Measurements from ENCODE around the gene TMEM231.
A peak's percentile ranks its signal among the peaks of the same experiment; 100 is the strongest.
"Not testable (repeated sequence)": the region's sequence is repeated elsewhere in the genome, so short reads cannot be mapped to it uniquely, and the experiment has no call there.

The TMEM231 gene

DNA sequence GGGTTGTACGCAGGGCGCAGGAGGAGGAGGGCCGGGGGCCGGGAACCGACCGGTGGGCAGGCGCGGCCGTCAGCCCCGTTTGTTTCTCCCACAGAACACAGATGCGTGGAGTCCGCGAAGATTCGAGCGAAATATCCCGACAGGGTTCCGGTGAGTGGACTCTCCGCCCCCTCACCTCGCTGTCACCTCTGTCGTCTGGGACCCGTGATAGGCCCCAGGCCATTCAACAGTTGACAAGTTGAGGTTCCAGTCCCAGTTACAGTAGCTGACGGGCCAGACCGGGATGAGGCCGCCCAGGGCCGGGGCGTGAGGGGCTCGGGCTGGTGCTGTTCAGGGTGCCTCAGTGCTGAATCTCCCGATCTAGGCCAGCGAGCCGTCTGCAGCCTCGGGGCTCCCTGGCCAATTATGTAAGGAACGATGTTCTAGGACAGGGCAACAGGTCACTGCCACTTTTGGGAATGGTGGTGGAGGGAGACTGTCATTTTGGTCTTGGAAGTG lies 10.8 kb upstream of the TMEM231 start:
- DNase-seq (ENCODE audit: low read depth): no peak

DNA sequence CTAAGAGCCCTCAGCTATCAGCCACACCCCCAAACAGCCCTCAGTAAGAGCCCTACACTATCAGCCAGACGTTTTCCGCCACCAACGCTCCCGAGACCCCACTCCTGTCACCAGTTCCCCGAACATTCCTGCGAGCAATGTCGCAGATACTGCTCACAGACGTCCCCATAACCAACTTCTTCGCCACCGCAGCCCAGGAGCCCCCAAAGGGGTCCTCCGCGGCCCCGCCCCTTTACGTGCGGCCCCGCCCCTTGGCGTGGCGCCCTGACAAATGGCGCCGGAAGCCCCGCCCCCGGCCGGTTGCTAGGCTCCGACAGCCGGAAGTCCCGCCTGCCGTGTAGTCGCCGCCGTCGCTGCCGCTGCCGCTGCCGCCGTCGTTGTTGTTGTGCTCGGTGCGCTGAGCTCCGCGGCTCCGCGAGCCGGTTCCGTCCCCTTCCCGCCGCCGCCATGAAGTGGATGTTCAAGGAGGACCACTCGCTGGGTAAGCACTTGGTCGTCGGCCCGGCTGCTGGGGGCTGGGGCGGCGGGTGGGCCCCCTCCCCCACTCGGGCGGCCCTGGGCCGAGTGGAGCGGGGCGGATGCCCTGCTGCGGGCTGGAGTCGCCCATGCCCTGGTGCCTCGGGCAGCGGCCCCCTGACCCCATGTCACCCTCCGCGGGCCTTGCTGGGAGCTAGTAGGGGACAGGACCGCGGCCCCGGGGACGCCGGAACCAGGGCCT lies 10.1 kb upstream of the TMEM231 start, which contains the start of gene GABARAPL2:
GABARAPL2 (plus strand) TSS at position 340 of the 718 bp plus-strand sequence; CDS start at position 448, 108 bp downstream.
- DNase-seq (ENCODE audit: low read depth): peak; percentile 84

DNA sequence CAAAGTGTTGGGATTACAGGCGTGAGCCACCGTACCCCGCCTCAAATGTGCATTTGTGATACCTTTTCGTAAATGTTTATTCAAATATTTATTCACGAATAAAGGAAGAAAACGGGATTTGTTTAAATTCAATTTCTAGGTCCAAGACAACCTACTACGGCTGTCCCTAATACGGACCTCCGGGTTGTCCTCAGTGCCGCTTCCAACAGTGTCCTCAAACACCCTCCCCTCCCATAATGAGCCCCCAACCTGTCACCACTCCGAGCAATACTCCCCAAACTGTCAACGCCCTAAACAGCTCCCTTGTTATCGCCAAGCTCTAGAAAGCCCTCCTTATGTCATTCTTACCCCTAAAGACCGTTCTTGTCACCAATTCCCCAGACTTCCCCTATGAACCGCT lies 9.6 kb upstream of the TMEM231 start:
- no peak for DNase-seq (ENCODE audit: low read depth)

- DNase-seq (ENCODE audit: low read depth): no peak
Measured at GRCh38 chr16:75559564-75560372, 3.7 kb upstream of the TMEM231 start.

DNA sequence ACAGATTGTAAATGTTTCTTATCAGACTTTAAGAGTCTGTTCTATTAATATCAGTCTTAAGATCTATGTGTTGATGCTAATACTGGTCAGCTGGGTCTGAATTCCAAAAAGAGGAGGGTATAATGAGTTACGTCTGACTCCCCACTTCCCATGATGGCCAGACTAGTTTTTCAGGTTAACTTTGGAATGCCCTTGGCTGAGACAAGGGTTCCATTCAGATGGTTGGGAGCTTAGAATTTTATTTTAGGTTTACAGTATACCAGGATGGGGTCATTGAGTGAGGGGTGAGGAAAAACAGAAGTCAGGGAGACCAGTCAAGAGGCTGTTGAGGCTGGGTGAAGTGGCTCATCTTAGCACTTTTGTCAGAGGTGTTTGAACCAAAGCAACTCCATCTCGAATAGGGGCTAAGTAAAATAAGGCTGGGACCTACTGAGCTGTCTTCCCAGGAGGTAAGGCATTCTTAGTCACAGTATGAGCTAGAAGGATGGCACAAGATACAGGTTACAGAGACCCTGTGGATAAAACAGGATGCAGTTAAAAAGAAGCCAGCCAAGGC lies 2.9 kb upstream of the TMEM231 start:
- DNase-seq (ENCODE audit: low read depth): no peak

- DNase-seq (ENCODE audit: low read depth): no peak
Measured at GRCh38 chr16:75556431-75556950, 439 bp upstream of the TMEM231 start.

DNA sequence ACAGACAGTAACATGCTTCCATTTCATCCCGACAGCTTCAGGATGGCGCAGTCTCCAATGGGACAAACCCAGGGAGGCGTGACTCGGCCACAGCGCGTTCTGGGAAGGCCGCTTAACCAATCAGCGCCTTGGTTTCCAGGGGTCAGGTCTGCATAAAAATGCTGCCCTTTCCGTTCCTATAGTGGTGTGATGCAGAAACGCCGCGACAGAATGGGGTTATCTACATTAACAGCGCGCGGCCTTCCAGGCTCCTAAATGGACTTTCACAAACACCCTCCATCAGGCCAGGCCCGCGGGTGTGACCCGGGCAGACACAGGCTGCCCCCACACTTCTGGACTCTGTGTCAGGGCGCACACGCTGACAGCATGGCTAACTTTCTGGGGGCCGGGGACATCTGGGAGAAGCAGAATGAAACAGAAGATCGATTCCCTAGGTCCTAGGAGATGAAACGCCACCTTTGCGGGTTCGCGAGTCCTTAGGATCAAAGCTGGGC lies 792 bp downstream of the TMEM231 start:
- DNase-seq (ENCODE audit: low read depth): no peak

DNA sequence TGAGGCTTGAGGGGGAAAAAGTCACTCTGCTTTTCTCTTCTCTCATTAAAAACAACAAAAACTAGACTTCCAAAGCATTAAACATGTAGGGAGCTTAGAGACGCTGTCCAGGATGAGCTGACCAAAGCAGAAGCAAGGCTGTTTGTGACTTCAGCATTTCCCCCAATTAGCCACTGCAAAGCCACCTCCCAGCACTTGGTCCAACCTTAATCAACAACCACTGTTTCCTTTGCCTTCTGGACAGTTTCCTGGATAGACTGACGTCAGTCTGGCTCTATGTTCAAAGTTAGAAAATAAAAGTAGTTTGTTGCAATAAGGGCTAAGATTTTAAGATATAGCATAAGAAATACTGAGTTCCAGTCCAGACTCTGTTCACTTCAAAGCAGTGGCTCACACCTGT lies 3.1 kb downstream of the TMEM231 start:
- DNase-seq (ENCODE audit: low read depth): no peak

DNA sequence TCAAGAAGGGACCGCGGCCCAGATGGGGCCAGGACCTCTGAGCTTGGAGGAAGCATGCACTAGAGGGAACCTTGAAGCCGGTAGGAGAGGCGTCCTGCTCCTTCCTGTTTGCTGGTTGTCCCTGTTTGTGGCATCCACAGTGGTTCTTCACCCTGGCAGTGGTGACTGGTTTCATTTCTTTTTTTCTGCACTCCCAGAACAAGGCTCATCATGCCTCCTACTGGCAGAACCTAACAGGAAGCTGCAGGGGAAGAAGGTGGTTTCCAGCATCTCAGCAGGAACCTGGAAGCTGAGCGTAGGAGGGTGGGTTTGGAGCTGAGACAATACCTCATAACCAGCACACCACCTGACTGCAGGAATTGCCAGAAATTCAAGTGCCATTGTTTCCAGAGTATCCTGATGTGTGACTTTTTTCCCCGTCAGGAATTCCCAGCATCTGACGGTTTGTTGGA lies 5.8 kb downstream of the TMEM231 start:
- no peak for DNase-seq (ENCODE audit: low read depth)

DNA sequence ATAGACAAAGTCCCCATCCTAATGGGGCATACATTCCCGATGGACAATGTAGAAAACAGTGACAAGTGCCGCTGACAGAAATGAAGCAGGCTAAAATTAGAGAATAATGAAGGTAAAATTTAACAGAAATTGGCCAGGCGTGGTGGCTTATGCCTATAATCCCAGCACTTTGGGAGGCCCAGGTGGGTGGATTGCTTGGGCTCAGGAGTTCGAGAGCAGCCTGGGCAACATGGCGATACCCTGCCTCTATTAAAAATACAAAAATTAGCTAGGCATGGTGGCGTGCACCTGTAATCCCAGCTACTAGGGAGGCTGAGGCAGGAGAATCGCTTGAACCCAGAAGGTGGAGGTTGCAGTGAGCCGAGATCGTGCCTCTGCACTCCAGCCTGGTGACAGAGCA lies 7.6 kb downstream of the TMEM231 start:
- DNase-seq (ENCODE audit: low read depth): not testable (repeated sequence)

GRCh38 chr16:75546293-75546692 lies 9.8 kb downstream of the TMEM231 start:
- no peak for DNase-seq (ENCODE audit: low read depth)

- not testable (repeated sequence) for DNase-seq (ENCODE audit: low read depth)
Measured at GRCh38 chr16:75545879-75546278, 10.2 kb downstream of the TMEM231 start.

DNA sequence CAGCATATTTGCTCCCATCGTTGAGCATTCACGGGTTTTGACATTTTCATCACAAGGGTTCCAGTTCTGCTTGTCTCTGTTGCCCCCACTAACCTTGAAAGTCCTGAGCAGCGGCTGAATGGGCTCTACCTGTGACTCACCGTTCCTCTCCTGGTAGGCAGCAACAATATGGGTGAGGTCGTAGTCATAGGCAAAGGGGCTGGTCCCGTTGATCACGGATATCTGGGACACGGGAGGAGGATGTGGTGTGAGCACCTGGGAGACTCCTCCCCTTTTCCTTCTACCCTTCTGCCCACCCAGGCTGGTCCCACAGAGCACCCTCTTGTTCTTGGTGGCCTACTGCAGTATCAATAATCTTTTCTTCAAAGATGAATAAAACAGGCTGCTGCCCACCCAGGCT lies 13.6 kb downstream of the TMEM231 start:
- DNase-seq (ENCODE audit: low read depth): not testable (repeated sequence)

DNA sequence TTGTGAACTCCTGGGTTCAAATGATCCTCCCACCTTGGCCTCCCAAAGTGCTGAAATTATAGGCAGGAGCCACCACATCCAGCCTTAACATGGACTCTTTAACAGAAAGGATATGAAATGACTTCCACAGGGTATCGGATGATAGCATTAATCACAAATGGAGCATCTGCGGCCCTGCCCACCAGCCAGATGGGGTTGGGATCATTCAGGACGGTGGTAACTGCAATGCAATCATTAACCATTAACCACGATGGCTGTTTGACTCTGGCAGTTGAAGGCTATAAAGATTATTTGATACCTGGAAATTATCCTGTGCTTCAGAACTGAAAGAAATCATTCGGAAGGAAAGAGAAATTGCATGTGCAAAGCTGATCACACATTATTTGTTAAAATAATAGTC lies 14.8 kb downstream of the TMEM231 start:
- no peak for DNase-seq (ENCODE audit: low read depth)

GRCh38 chr16:75538882-75539565 lies 17.0 kb downstream of the TMEM231 start:
- not testable (repeated sequence) for DNase-seq (ENCODE audit: low read depth)

DNA sequence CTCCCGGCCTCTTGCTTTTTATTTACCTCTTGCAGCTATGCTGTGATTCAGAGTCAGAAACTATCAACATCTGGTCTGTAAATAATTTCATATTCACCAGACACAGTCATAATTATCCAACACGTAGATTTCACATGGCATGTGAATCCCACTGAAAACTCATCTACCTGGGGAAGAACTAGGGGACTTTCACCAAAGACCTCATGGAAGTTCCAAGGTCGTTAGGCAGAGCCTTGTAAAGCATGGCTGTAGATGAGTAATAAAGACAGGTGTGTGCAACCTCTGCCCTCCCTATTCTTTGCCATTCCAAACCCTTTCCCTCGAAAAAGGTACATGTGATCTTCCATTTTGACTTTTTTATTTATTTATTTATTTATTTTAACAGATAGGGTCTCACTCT lies 18.3 kb downstream of the TMEM231 start:
- DNase-seq (ENCODE audit: low read depth): no peak

DNA sequence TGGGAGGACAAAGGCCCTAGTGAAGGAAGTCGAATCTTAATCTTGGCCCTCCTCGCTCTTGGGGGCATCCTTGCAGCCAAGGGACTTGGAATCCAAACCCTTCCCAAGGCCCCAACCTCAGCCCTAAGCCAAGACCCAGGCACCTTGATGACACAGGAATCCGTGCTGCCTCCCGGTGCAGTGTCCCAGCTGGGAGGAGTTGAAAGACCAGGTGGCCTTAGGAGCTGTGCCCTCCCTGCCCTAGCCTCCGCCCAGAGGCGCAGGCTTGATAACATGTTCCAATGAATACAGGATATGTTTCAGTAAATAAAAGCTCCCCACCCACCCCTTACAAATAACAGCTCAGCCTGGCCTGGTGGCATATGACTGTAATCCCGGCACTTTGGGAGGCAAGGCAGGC lies 20.2 kb downstream of the TMEM231 start, which contains the start of gene CHST5:
CHST5 (minus strand) TSS at position 208 of the 400 bp plus-strand sequence. CDS start 5,724 bp downstream, outside the sequence.
- no peak for DNase-seq (ENCODE audit: low read depth)

DNA sequence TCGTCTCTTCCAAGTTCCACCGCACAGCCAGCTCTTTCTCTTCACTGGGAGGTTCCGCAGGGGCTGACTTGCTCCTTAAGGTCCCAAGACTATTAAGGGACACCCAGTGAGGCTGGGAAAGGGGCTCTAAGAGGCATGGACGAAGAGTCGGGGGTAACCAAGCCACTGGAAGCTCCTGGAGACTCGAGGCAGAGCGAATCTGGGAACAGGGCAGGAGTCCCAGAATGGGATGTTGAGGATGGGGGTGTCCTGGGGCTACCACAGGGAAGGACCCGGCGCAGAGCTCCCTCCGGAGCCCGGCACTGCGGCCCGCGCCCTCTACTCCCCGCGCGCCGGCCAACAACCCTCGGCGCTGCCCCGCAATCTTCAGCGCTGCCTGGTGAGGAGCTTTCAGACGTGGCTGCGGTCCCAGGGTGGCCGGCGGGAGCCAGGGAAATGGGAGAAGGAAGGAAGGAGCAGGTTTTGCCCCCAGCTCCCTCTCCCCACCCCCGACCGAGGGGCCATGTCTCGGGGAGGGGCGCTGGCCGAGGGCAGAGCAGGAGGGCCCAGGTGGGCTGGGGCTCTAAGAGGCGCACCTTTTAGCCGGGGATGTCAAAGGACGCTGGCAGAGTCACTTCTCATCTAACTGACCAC lies 20.7 kb downstream of the TMEM231 start:
- no peak for DNase-seq (ENCODE audit: low read depth)

- no peak for DNase-seq (ENCODE audit: low read depth)
Measured at GRCh38 chr16:75534560-75535205, 21.4 kb downstream of the TMEM231 start.

- no peak for DNase-seq (ENCODE audit: low read depth)
Measured at GRCh38 chr16:75532791-75533190, 23.3 kb downstream of the TMEM231 start.
